Activated CD8-positive, alpha-beta memory T cell treated with anti-CD3 and anti-CD28 coated beads for 1 hour (primary cell): ENCODE measurements around the gene NUDCD2.

Experiments
- DNase-seq, 2 donors: peaks; one replicate each; pipeline ENCODE4 v3.0.0-alpha.2; 2020; ENCODE audit warnings: low read depth in 1 of 2; ENCODE audit errors: extremely low read depth in 1 of 2

The NUDCD2 gene

GRCh38 chr5:163459819-163460561 lies at the start of gene NUDCD2:
Gene NUDCD2, minus strand, starts transcription at chr5:163460102. Its CDS starts 52 bp downstream, at chr5:163460050.
- peak; percentile 85 to 95 for DNase-seq

DNA sequence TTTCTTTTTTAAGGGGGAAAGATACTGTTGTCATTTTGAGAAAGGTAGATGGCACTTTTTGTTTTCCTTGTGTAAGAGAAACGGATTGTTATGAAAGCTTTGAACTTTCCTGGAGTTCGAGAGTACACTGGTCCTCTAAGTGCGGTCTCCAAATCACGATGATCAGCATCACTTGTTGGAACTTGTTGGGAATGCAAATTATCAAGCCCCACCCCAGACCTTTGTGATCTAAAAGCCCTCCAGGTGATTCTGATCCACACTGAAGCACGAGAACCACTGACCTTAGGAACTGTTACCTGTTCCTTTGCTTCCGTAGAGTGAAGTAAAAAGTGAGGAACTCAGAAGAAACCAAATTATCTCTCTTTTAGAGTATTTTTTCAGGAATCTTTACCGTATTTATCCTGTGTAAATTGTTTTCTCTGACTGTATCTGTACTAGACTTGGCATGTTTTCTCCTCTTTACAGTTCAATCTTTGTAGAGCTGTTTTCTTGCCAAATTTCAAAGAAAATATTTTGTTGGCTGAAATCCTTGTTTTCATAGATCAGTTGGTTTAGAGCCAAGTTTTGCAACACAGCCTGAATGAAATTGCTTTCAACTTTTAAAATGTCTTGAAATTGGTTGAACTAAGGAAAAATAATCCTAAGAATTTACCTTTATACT lies 49.5 kb upstream of the NUDCD2 start:
- DNase-seq: no peak

DNA sequence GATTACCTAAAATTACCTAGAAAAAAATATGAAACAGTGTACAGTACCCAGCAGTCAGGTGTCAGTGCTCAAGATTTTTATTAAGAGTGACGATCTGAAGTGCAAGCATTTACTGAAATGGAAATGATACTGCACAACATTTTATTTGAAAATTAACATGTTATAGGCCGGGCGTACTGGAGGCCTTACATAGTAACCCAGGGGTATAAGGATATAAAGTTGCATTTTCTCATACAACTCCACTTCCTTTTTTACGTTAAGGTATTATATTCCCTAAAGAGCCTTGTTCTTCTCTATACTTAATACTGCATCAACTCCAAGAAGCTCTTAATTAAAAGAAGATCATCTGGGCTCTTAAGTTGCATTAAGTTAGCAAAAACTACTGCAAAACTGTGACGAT lies 48.9 kb upstream of the NUDCD2 start:
- DNase-seq: no peak

DNA sequence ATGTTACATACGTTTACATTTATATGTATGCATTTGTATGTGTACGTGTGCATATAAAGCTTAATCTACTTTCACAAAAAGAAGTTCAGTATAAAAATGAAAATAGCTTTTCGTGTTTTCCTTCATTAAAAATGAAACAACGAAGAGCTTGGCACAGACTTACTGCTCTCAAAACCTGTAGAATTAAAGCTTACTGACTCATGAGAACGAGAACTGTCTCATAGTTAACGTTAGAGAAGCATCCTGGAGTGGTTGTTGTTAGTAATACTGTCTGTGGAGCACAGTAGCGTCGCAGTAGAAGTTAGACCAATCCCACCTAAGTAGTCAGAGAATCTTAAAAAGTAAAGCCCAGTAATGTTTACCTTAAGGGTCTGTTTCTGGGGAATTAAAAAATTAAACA lies 46.8 kb upstream of the NUDCD2 start:
- DNase-seq: no peak

GRCh38 chr5:163506095-163506457 lies 46.2 kb upstream of the NUDCD2 start:
- no peak for DNase-seq

- peak; percentile 89 to 93 for DNase-seq
Observed at GRCh38 chr5:163505368-163506094, 45.6 kb upstream of the NUDCD2 start, which contains the start of gene MAT2B. Gene MAT2B, plus strand, starts transcription at chr5:163505619. Its CDS starts 68 bp downstream, at chr5:163505687.

DNA sequence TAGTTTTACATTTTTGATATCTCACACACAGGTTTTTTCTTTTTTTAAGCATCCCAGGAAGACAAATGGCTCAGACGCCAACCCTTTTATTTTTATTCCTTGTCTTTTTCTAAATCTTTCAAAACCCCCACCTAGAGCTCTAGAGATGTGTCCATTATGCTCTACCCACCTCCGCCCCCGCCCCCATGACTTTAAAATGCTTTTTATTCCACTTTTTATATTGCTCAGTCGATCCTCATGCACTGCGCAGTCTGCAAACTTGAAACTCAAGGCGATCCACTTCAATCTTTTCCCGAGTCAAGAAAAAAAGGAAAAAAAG lies 45.1 kb upstream of the NUDCD2 start:
- no peak for DNase-seq

- no peak for DNase-seq
Observed at GRCh38 chr5:163504079-163504931, 44.4 kb upstream of the NUDCD2 start.

- DNase-seq: no peak
Observed at GRCh38 chr5:163503106-163504078, 43.5 kb upstream of the NUDCD2 start.

DNA sequence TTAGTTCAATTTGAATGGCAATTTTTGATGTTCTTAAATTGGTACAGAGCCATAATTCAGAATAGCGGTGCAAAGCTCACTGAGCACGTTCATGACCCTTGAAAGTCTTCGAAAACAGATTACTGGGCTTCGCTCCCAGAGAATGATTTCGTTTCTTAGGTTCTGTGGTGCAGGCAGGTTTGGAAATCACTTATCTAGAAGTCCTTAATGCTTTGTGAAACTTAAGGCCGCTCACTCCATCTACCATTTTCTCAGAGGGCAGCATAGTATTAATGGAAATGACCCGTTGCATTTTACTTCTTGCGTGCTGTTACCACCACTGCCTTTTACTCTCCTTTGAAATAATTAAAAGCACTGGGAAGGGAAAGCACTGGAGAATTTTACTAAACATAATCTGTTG lies 42.6 kb upstream of the NUDCD2 start:
- no peak for DNase-seq

DNA sequence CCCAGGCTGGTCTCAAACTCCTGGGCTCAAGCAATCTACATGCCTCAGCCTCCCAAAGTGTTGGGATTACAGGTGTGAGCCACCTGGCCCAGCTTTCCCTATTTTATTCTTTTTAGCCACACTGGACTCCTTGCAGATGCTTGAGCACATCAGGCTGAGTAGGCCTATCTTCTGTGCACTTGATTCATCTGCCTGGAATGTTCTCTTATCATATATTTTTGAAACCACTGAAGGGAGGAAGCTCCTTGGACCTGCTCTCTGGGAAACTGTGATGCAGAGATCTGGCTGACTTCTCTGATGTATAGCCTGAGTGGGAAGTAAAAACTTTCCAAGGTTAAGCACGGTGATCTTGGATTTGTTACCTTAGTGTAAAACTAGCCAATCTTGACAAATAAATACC lies 39.0 kb upstream of the NUDCD2 start:
- no peak for DNase-seq

DNA sequence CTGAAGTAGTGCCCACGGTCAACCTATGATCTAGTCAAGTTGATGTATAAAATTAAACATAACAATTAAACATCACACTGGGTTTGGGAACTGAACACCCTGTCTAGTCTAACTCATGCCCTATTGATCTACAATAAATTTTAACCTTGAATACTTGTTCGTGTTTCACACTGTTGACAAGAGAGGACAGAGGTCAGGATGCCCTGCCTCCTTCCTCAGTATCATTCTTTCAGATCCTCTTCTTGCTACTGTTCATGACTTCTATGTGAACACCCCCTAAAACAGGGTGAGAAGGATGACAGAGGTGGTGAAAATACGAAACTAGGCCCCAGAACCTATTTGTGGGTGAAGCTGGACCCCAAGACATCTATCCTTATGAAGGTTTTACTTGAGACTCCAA lies 37.4 kb upstream of the NUDCD2 start:
- no peak for DNase-seq

DNA sequence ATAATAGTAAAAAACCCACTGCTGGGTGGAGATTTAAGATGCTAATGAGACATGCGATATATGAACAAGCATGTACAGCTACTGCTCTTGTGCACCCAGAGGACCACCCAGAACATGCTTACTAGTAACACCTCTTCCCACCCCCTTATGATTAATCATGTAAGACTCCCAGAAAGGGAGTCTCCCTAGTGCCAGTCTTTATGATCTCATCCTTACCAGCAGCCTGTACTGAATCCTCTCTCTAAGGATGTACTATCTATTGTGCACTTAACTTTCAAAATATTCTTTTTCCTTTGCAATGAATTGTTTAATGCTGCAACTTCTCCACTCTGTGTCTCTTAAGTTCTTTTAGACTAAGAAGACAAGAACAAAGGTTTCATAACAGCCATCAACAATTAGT lies 36.4 kb upstream of the NUDCD2 start:
- no peak for DNase-seq

DNA sequence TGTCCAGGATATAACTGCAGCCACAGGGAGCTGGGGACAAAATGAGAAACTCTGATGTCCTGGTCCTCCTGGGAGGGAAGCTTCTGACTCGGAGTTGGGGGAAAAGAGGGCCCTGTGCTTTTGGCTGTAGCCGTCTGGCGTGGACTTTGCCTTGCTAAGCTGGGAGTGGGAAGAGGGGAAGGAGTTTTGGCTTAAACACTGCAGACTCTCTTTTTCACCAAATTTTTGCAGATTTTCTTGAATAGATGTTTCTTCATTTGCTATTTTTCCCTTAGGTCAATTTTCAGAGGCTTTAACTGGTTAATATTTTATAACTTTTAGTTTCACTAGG lies 29.8 kb upstream of the NUDCD2 start:
- no peak for DNase-seq

- no peak for DNase-seq
Observed at GRCh38 chr5:163489055-163489744, 29.3 kb upstream of the NUDCD2 start.

GRCh38 chr5:163478982-163479271 lies 19.0 kb upstream of the NUDCD2 start:
- DNase-seq: no peak

GRCh38 chr5:163478126-163478981 lies 18.5 kb upstream of the NUDCD2 start:
- DNase-seq: no peak

- DNase-seq: no peak
Observed at GRCh38 chr5:163475411-163475810, 15.5 kb upstream of the NUDCD2 start.
